Activated CD4-positive, alpha-beta memory T cell treated with anti-CD3 and anti-CD28 coated beads, Interleukin-2, amount 10 ng/mL, durations not matched to agents 7 days and 5 days (primary cell): ENCODE results near the gene DOHH. TPM values are rescaled to one million over a fixed set of nuclear protein-coding genes. Genes with fewer than 3 reads are reported as not detected.
"Not testable (repeated sequence)": the region's sequence is repeated elsewhere in the genome, so short reads cannot be mapped to it uniquely, and the experiment has no call there.

Experiments used
- CTCF ChIA-PET: fragments of 350-600 bp; sonication (Branson Sonifier 250); formaldehyde crosslinking; loops from one replicate; lab custom pipeline; 2021; ENCODE audit warnings: antibody characterized with exemption, inconsistent platforms; lab: Charles Lee
- POLR2A ChIA-PET: fragments of 350-600 bp; sonication (Branson Sonifier 250); formaldehyde crosslinking; loops from one replicate; lab custom pipeline; 2021; ENCODE audit warnings: antibody characterized with exemption; lab: Charles Lee
- DNase-seq: peaks from one replicate; pipeline ENCODE4 v3.0.0-alpha.2; 2020
- H3K27ac Mint-ChIP-seq: one replicate; pipeline ENCODE4 v1.8.0; 2021; ENCODE audit warnings: mild to moderate bottlenecking, mixed read lengths
- H3K27me3 Mint-ChIP-seq: one replicate; pipeline ENCODE4 v1.8.0; 2021; ENCODE audit warnings: mixed read lengths
- H3K36me3 Mint-ChIP-seq: one replicate; pipeline ENCODE4 v1.8.0; 2021; ENCODE audit warnings: low read depth, mixed read lengths
- H3K4me1 Mint-ChIP-seq: one replicate; pipeline ENCODE4 v1.8.0; 2021; ENCODE audit warnings: mixed read lengths
- H3K4me3 Mint-ChIP-seq: one replicate; pipeline ENCODE4 v1.8.0; 2021; ENCODE audit warnings: mild to moderate bottlenecking, mixed read lengths
- H3K9me3 Mint-ChIP-seq: one replicate; pipeline ENCODE4 v1.8.0; 2021; ENCODE audit warnings: mixed read lengths
- total RNA-seq, 2 experiments: library from RNA; stranded (reverse); gene quantifications; one replicate each; pipeline ENCODE4 v1.2.3, GENCODE V29; 2021

The DOHH gene
- total RNA-seq, 2 experiments from 2014 or later: 11.1 to 11.8 TPM

DNA sequence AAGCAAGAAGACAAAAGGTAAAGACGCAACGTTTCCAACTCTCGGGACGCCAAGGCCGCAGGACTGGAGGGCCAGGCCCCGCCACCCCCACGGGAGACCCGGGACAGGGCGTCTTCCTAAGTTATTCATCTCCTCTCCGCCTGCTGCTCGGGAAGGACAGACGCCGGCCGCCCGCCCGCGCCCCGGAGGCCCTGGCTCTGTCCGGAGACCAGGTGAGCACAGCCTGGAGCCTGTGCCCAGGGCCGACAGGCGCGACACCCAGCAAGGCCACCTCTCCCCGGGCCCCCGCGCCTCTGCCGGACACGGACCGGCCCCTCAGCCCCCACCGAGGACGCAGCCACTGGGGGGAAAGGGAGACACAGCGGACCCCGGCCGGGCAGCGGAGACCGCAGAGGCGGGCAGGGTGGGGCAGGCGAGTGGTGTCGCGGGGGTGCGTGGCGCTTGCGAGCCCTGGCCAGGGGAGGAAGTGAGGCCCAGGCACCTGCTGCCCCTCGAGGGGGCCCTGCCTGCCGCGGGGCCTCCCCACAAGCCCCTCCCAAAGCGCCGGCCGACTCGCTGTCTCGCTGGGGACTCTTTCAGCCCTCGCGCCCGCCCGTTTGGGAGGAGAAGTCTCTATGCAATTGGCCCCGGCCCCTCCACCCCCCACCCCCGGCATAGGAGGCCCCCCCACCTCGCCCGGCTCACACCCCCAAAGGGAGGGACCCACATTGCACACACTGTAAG, 37.3 kb downstream of the DOHH start:
- Mint-ChIP-seq H3K4me3 (no peak overlapping the region), H3K9me3 (no peaks in the 10 kb centered on the region), H3K4me1 (peaks cover 2% of the 10 kb centered on the region), H3K27me3 (no peaks in the 10 kb centered on the region), H3K36me3 (no peaks in the 10 kb centered on the region), H3K27ac (no peak overlapping the region)
- ChIA-PET POLR2A (no interaction called here), CTCF (no interaction called here)
- DNase-seq: no peak

DNA sequence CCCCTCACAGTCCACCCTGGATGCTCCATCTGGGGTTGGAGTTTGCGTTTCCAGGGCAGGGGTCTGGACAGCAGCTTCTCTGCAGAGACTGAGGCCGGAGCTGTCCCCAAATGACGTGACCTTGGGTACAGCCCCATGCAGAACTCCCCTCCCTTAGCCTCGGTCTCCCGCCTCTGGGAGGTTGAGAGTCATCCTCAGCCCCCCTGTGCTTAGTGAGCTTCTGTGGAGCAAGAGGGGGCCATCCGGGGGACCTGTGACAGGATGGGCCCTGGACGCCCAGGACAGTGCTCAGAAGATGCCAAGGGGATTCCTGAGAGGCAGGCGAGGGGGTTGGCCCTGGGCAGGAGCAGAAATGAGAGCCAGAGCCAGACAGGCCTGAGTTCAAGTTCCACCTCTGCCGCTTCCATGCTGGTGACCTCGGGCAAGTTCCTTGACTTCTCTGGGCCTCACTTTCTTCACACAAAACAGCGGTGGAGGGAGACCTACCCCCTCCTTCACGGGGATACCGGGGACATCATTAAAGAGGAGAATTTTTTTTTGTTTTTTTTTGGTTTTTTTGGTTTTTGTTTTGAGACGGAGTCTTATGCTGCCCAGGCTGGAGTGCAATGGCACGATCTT, 40.4 kb downstream of the DOHH start:
- ChIA-PET CTCF (interaction anchor here (2.1 kb wide), 1 partner anchor 155 kb away, joined by 5 read pairs; no protein-coding TSS in a partner anchor), POLR2A (interaction anchor here (0.7 kb wide), 1 partner anchor 22 kb away, joined by 3 read pairs; no protein-coding TSS in a partner anchor)
- Mint-ChIP-seq H3K27me3 (no peaks in the 10 kb centered on the region), H3K4me3 (no peak overlapping the region), H3K9me3 (no peaks in the 10 kb centered on the region), H3K4me1 (peaks cover 2% of the 10 kb centered on the region), H3K27ac (no peak overlapping the region), H3K36me3 (no peaks in the 10 kb centered on the region)
- no peak for DNase-seq

DNA sequence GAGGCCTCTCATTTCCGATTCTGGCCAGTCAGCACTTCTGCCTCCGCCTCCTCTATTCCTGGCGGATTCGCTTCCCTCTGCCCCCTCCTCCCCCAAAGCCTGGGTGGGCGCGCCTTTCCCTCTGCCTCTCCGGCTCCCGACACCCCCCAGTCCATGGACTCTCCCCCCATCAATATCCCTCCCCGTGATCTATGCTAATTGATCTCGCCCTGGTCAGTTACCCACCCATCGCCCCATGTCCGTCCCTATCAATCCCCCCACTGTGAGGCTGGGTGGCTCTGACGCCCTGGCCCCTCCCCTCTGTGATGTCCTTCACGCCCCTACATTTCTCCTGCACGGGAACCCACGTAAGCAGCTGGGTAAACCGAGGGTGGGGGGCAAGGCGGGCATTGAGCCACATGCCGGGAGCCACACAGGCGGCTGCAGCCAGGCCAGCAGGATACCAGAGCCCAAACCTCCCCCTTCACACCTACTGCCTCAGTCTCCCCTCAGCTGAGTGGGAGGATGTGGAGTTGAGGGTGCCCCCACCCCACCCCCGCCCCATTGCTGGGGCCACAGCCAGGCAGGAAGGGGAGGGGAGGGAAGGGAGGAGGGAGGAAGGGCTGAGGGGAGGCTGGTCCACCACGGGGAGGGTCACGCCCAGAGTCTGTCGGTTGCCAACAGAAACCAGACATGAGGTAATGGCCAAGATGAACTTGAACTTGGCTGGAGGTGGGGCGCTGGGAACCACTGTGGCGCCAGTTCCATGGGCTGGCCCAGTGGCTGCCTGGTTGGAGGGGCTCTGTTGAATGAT, 41.2 kb downstream of the DOHH start:
- POLR2A ChIA-PET: no interaction called here
- Mint-ChIP-seq H3K27me3 (no peaks in the 10 kb centered on the region), H3K4me3 (no peak overlapping the region), H3K27ac (no peak overlapping the region), H3K36me3 (no peaks in the 10 kb centered on the region), H3K4me1 (peaks cover 2% of the 10 kb centered on the region), H3K9me3 (no peaks in the 10 kb centered on the region)
- CTCF ChIA-PET: no interaction called here
- no peak for DNase-seq

DNA sequence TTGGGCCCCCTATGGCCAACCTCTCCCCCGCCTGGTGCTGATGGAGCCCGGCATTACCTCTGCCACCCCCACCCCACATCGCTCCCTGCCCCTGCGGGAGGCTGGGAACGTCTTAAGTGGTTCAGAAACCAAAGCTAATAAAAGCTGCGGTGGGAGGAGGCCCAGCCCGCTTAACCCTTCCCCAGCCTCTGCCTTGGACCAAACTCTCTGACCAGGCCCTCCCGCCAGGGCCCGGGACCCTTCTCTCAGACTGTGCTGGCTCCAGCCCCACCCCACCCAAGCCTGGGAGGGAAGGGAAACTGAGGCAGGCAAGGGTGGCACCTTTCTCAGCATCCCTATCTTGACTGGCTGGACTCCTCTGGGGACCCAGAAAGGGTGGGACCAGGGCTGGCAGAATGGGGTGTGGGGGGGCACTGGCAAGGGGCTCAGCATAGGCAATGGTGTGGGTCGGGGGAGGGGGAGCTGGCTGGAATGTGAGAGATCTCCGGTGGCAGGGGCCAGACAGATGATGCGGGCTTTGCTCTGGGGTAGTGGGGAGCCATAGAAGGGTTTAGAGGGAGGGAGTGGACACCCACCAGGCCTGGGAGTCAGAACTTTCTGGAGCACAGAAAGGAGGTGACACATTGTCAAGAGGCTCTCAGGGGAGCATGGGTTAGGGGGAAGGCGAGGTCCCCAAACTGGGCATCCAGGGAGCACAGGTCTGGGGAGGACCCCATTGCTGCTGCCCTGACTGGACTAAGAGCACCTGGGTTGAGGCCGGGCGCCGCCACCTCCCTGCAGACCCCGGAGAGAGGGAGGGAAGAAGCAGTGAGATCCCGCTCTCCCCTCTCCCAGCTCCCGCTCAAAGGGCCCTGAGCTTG, 42.0 kb downstream of the DOHH start:
- ChIA-PET POLR2A (no interaction called here), CTCF (no interaction called here)
- Mint-ChIP-seq H3K27ac (no peak overlapping the region), H3K4me1 (peaks cover 2% of the 10 kb centered on the region), H3K9me3 (no peaks in the 10 kb centered on the region), H3K36me3 (no peaks in the 10 kb centered on the region), H3K27me3 (no peaks in the 10 kb centered on the region), H3K4me3 (no peak overlapping the region)
- DNase-seq: no peak

DNA sequence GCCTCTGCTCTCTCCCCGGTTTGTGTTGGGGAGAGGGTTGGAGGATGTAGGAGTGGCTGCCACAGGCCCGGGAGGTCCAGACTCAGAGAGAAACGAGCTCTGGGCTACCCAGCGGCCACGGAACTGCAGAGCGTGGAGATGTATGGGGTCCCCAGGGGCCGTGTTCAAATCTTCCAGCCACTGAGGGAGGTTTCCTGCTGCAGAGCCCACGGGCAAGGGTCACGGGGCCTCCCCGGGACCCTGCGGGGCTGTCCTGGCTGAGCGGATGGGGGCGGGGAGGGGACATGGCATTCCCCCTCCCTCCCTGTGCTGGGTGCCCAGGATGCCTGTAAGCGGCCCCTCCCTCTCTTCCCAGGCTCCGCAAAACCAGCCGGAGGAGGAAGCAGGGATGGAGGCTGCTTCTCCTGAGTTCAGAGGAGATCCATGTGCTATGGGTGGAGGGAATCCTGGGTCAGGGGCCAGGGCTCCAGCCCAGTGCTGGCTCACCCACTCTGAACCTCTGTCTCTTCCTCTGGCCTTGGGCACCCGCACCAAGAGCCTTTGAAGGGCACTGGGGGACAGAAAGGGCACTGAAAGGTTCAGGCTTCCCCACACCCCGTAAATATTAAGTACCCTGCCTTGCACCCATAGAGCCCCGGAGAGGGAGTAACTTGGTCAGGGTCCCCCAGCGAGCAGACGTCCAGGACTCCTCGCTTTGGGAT, 42.8 kb downstream of the DOHH start:
- no peak for DNase-seq
- H3K4me1 Mint-ChIP-seq: peaks cover 2% of the 10 kb centered on the region
- no peaks in the 10 kb centered on the region for H3K27me3 Mint-ChIP-seq
- H3K36me3 Mint-ChIP-seq: no peaks in the 10 kb centered on the region
- ChIA-PET CTCF (no interaction called here), POLR2A (no interaction called here)
- no peak overlapping the region for H3K27ac Mint-ChIP-seq
- no peaks in the 10 kb centered on the region for H3K9me3 Mint-ChIP-seq
- H3K4me3 Mint-ChIP-seq: no peak overlapping the region

DNA sequence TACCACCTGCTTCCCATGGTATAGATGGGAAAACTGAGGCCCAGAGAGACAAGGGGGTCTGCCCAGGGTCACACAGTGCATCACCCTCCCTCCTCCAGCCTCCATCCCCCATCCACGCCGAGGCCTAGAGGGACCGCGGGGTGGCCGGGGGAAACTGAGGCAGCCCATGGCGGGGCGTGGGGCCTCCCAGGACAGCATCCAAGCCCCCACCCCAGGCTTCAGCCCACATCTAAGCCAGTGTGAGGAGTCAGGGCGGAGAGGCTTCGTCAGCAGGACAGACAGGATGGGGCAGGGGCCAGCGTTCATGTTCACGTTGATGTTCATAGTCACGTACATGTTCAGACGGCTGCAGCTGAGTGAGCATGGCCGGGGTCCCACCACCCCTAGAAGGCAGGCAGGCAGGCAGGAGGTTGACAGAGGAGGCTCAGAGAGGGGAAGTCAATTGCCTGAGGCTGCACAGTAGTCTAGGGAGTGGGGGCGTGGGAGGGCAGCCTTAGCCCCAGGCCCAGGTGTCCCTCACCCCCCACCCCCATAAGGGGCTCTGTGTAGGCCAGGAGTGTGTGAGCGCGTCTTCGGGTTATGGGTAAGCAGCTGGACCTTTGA, 43.4 kb downstream of the DOHH start:
- ChIA-PET CTCF (no interaction called here), POLR2A (no interaction called here)
- H3K27ac Mint-ChIP-seq: no peak overlapping the region

DNA sequence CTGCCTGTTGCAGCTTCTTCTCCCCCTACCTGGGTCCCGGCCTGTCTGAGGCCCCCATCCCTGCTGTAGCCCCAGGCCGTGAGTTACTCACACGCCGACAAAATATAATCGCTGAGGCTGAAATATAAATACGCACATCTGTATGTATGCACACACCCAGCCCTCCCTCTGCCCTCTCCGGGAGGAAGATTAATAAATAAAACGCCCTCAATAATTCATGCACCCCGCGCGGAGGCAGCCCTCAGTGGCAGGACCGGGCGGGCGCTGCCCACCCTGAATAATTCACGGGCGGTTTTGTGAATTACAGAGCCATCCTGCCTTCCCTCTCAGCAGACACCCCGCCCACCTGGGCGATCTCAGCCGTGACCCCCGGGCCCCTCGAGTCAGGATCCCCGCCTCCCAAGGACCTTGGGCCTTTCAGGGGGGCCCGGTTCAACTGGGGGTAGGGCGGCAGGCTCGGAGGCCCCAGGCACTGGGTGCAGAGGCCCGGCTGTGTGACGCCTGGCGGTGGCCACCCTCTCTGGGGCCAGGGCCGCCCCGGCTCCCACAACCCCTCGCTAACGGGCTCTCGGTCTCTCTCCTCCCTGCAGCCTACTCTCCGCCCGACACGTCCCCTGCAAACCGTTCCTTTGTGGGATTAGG, 44.4 kb downstream of the DOHH start:
- DNase-seq: no peak
- CTCF ChIA-PET: no interaction called here
- Mint-ChIP-seq H3K9me3 (no peaks in the 10 kb centered on the region), H3K36me3 (peaks cover 2% of the 10 kb centered on the region), H3K4me1 (peaks cover 3% of the 10 kb centered on the region), H3K27ac (no peak overlapping the region), H3K27me3 (no peaks in the 10 kb centered on the region), H3K4me3 (no peak overlapping the region)
- POLR2A ChIA-PET: no interaction called here

More for the DNA sequence above, 43.4 kb downstream of the DOHH start:
- no peak overlapping the region for H3K4me3 Mint-ChIP-seq
- peaks cover 2% of the 10 kb centered on the region for H3K4me1 Mint-ChIP-seq
- H3K9me3 Mint-ChIP-seq: no peaks in the 10 kb centered on the region
- no peak for DNase-seq
- peaks cover 2% of the 10 kb centered on the region for H3K36me3 Mint-ChIP-seq
- no peaks in the 10 kb centered on the region for H3K27me3 Mint-ChIP-seq

DNA sequence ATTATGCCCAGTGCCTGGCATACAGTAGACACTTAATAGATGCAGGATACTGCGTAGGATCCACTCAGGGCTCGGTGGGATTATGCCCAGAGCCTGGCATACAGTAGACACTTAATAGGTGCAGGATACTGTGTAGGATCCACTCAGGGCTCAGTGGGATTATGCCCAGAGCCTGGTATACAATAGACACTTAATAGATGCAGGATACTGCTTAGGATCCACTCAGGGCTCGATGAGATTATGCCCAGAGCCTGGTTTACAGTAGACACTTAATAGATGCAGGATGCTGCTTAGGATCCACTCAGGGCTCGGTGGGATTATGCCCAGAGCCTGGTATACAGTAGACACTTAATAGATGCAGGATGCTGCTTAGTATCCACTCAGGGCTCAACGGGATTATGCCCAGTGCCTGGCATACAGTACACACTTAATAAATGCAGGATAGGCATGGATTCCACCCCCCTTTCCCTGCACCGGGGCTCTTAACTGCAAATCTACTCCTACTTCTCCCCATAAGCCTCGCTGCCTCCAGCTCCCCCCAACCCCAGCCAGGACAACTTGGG, 45.0 kb downstream of the DOHH start:
- no peak overlapping the region for H3K4me3 Mint-ChIP-seq
- H3K4me1 Mint-ChIP-seq: peaks cover 7% of the 10 kb centered on the region
- CTCF ChIA-PET: no interaction called here
- no peak overlapping the region for H3K27ac Mint-ChIP-seq
- DNase-seq: no peak
- no peaks in the 10 kb centered on the region for H3K9me3 Mint-ChIP-seq
- H3K27me3 Mint-ChIP-seq: no peaks in the 10 kb centered on the region
- POLR2A ChIA-PET: no interaction called here
- H3K36me3 Mint-ChIP-seq: peaks cover 2% of the 10 kb centered on the region

DNA sequence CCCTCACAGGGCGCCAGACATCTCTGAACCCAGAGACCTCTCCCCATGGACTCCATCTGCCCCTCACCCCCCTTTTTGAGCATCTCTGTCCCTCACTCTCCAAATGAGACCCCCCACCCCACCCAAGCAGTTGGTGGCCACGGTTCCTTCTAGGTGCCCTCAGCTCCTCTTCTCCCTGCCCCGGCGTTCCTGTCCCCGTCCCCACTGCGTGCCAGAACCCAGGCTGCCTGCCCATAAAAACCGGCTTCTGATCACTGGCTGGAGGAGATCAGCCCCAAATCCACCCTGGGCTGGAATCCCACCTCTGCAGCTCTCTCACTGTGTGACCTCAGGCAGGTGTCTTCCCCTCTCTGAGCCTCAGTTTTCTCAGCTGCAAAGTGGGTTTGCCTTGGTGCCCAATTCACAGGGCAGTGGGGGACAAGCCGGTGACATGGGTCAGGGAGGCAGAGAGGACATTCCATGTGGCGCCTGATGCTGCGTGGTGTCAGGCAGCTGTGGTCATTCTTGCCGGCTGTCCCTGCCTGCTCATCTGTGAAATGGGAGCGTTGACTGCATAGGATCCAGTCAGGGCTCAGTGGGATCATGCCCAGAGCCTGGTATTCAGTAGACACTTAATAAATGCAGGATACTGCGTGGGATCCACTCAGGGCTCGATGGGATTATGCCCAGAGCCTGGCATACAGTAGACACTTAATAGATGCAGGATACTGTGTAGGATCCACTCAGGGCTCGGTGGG, 45.6 kb downstream of the DOHH start:
- POLR2A ChIA-PET: no interaction called here
- H3K36me3 Mint-ChIP-seq: peaks cover 2% of the 10 kb centered on the region
- CTCF ChIA-PET: interaction anchor here (0.8 kb wide), 1 partner anchor 14 kb away, joined by 3 read pairs; no protein-coding TSS in a partner anchor
- peaks cover 7% of the 10 kb centered on the region for H3K4me1 Mint-ChIP-seq
- no peaks in the 10 kb centered on the region for H3K27me3 Mint-ChIP-seq
- H3K4me3 Mint-ChIP-seq: no peak overlapping the region
- no peaks in the 10 kb centered on the region for H3K9me3 Mint-ChIP-seq
- no peak for DNase-seq
- H3K27ac Mint-ChIP-seq: no peak overlapping the region

DNA sequence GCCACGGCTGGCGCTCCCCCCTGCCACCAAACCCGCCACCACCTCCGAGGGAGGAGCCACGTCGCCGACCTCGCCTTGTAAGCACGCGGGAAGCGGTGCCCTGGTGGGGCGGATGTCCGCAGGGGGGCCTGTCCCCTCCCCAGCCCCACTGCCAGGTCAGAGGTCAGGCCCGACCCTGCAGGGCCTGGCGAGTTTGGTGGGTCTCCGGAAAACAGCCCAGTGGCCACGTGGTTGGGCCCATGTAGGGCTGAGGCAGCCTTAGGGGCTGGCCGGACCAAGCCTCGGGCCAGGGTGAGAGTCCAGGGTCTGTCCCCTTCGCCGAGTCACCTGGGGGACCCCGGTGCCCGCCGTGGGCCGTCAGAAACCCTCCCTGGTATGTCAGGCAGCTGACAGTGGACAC, 46.6 kb downstream of the DOHH start:
- Mint-ChIP-seq H3K27me3 (no peaks in the 10 kb centered on the region), H3K27ac (no peak overlapping the region), H3K9me3 (no peaks in the 10 kb centered on the region), H3K36me3 (peaks cover 2% of the 10 kb centered on the region), H3K4me1 (peaks cover 5% of the 10 kb centered on the region), H3K4me3 (no peak overlapping the region)
- no peak for DNase-seq
- POLR2A ChIA-PET: no interaction called here
- CTCF ChIA-PET: no interaction called here

DNA sequence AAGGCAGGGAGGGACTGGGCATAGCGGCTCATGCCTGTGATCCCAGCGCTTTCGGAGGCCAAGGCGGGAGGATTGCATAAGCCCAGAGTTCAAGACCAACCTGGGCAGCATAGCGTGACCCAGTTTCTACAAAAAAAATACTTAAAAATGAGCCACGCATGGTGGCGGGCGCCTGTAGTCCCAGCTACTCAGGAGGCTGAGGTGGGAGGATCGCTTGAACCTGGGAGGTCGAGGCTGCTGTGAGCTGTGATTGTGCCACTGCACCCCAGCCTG, 47.6 kb downstream of the DOHH start:
- H3K27ac Mint-ChIP-seq, DNase-seq, H3K27me3 Mint-ChIP-seq, H3K36me3 Mint-ChIP-seq, H3K9me3 Mint-ChIP-seq, POLR2A ChIA-PET, H3K4me1 Mint-ChIP-seq, H3K4me3 Mint-ChIP-seq, CTCF ChIA-PET: not testable (repeated sequence)
